Umbilical cord (tissue), 2 donors: ENCODE results near the gene ZNF280D. TPM values are rescaled to one million over a fixed set of nuclear protein-coding genes. Genes with fewer than 3 reads are reported as not detected.

Experiments
- DNase-seq: peaks from one replicate; pipeline ENCODE4 v3.0.0-alpha.2; 2015; ENCODE audit warnings: low spot score
- total RNA-seq: library from RNA; depleted of rRNA; stranded (reverse); fragments of >200 nt; gene quantifications from one replicate; pipeline ENCODE4 v1.2.3, GENCODE V29; 2014; ENCODE audit warnings: low replicate concordance; ENCODE audit not compliant: insufficient read depth

The ZNF280D gene
- total RNA-seq, 1 donor from 2014 or later, result 53.9 TPM

GRCh38 chr15:56749982-56750381 lies 16.7 kb upstream of the ZNF280D start:
- no peak for DNase-seq

DNA sequence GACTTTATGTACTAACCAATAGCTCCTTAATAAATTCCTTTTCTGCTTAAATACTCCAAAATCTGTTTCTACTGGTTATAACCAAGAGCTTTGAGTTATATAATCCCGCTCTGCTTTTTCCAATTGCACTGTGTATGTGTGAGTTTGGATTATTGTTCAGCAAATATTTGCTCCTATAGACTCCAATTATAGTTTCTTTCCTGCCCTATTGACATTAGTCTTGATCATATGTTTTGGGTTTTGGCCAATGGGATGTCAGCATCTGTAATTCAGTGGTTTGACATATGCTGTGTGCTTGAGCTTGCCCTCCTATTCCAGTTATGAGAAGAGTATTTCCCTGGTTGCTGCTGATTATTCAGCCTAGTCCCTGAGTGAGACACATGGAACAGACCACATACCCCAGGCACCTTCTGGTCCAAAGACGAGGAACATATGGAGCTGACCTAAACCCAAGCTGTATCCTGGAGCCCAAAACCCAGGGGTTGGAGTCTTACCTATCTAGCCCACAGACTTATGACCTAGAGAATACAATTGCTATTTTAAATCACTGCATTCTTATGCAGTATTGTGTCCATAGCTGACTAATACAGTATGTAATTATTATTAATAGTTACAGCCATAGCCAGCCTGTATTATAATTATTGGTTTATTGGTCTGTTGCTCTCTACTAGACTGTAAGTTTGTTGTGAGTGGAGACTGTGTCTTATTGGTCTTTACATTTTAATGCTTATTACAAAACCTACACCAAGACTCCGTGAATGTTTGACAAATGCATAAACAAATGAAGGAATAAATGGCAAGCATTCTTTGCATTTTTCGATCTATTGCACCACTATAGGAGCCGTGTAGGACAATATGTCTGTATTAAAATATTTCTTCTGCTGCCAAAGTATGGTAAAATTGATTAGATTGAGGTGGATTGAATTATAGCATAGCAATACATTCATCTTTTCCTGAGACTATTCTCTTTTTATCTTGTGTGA lies 11.7 kb upstream of the ZNF280D start:
- no peak for DNase-seq

- DNase-seq, result no peak
Measured at GRCh38 chr15:56741541-56741940, 8.2 kb upstream of the ZNF280D start.

DNA sequence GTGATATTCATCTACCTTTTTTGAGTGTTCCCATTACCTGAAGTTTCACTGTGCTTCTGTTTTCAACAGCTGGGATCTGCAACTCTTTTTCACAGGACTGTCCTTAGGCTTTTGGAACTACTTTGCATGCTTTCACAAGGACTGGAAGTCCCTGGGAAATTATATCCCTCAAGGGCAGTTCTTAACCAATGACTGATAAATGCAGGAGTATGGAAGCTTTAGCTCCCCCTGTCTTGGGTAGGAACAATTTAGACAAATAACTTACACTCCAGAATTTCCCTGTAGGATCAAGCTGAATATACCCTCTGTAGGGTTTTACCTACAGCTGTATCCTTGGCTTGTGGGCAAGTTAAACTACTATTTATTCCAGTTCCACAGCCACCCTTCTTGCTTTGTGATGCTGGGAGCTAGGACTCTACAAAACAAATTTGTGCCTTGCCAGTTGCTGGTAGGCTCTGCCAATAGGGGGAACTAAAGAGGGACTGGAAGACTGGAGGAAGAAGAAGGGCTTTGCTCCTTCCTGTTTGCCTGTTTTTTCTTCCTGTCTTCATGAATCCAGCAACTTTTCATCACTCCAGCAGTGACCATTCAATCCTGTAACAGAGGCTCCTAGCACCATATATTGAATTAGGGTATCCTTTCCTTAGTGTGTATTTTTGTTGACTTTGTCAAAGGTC lies 6.8 kb upstream of the ZNF280D start:
- no peak for DNase-seq

GRCh38 chr15:56739474-56739873 lies 6.2 kb upstream of the ZNF280D start:
- no peak for DNase-seq

GRCh38 chr15:56737791-56738190 lies 4.5 kb upstream of the ZNF280D start:
- DNase-seq, result no peak

DNA sequence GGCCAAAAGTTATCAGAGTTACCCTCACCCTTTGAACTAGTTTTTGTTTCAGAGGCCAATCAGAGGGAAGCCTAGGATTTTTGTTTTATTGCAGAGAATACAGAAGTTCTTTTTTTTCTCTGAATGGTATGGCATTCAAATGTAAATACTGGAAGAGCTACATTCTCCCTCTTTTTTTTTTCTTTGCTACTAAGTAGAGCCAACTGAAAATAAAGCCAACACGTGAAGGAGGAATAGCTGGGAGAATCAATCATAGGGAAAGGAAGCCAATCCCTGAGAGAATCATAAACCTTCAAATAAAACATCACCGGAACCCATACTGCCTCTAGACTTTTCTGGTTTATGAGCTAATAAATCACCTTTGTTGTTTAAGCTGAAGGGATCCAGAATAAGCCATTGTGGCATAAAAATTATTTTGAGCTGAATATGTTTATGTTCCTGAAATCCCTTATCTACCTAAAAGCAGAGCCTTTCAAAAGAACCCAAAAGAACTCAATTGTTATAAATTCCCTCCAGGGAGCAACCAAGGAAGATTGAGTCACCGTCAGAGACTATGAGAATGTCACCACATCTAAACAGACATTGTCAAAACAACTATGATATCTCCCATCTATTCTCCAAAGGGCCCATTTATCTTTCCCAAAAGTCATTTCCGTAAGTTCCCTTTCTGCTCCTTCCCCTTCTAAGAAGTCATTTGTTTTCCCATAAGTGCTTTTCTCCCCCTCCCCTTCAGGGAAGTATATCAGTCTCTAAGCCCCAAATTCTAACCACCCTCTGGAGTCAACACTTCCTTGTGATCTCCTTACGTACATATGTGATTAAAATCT lies 3.8 kb upstream of the ZNF280D start:
- no peak for DNase-seq

- no peak for DNase-seq
Measured at GRCh38 chr15:56736308-56736707, 3.0 kb upstream of the ZNF280D start.

GRCh38 chr15:56735589-56735988 lies 2.3 kb upstream of the ZNF280D start:
- DNase-seq, result no peak

- DNase-seq, result no peak
Measured at GRCh38 chr15:56734013-56734635, 815 bp upstream of the ZNF280D start.

DNA sequence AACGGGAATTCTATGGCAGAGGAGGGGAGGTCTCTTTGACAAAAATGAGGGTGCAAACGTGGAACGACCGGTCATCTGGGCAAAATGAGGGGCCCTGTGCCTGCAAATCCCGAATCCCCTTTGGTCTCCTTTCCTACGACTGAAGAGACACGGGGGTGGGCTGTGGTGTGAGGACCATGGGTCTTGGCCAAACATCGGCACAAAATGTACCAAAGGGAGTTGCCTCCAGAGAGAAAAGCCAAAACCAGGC lies 498 bp downstream of the ZNF280D start:
- DNase-seq, result no peak

- DNase-seq, result peak; percentile 77
Measured at GRCh38 chr15:56732135-56732885, 999 bp downstream of the ZNF280D start.

GRCh38 chr15:56731548-56731947 lies 1.8 kb downstream of the ZNF280D start:
- no peak for DNase-seq

- no peak for DNase-seq
Measured at GRCh38 chr15:56729561-56729960, 3.7 kb downstream of the ZNF280D start.

DNA sequence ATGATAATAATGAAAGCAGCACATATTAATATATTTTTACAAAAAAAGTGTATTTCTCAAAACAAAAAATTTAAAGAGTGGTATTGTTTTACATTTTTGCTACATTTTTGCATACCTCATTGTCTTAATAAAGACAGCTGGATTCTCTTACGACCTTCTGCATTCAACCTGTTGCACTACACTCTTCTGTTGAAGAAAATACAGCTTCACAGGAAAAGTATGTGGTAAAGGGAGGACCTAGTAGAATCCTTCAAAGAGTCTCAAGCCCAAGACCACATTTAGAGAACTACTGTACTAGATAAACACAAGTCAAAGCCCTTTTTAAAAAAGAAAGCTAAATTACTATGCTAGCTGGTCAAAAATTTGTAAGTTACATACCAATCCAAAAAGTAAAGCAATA lies 7.9 kb downstream of the ZNF280D start:
- DNase-seq, result no peak

DNA sequence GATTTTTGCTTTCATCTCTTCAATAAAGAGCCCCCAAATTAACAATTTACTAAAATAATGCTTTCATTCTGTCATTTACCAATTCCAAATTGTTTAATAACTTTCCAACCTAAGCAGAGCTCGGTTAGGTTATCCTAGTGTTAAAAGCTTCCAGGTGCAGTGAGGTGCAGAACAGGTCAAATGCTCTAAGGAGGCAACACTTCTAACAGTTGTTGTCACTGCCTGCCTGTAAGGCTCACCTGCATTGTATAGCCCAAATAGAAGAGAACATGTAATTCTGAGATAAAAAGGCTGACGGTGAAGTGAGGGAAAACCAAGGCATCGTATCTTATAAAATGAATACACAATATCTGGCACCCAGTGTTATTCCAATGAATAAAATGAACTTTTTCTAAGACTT lies 9.1 kb downstream of the ZNF280D start:
- no peak for DNase-seq

DNA sequence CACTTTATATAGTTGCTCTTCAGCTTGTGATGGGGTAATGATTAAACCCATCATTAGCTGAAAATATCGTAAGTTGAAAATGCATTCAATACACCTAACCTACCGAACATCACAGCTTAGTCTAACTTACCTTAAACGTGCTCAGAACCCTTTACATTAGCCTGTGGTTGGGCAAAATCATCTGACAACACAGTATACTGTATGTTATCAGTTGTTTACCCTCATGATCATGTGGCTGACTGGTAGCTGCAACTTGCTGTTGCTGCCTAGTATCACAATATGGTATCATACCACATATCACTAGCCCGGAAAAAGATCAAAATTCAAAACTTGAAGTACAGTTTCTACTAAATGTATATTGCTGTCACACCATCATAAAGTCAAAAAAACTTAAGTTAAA lies 9.5 kb downstream of the ZNF280D start:
- DNase-seq, result no peak

GRCh38 chr15:56719774-56720555 lies 13.3 kb downstream of the ZNF280D start:
- peak; percentile 12 for DNase-seq

DNA sequence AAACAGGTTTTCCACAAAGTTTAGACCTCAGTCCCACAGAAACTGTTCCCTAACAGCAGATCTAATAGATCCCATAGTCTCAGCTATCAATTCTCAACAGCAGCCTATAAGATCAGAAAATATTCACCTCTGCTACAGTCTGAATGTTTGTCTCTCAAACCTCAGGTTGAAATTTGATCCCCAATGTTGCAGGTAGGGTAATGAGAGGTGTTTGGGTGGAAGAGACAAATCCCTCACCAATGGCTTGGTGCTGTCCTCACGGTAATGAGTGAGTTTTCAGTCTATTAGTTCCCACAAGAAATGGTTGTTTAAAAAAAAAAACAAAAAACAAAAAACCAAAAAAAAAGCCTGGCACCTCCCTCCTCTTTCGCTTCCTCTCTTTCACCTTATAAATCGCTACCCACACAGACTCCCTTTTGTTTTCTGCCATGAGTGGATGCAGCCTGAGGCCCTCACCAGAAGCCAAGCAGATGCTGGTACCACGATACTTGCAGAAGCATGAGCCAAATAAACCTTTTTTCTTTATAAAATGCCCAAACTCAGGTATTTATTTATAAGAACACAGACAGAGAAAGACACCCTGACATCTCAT lies 14.2 kb downstream of the ZNF280D start:
- DNase-seq, result no peak

- no peak for DNase-seq
Measured at GRCh38 chr15:56718560-56718959, 14.7 kb downstream of the ZNF280D start.
